Endothelial cell (in vitro differentiated cells): ENCODE data around the gene CKAP2L. TPM values are rescaled to one million over a fixed set of nuclear protein-coding genes. Genes with fewer than 3 reads are reported as not detected.

Source experiments
- DNase-seq: peaks from one replicate; pipeline ENCODE4 v3.0.0; 2021; ENCODE audit warnings: low spot score
- H3K27ac Mint-ChIP-seq: one replicate; pipeline ENCODE4 v1.8.0; 2021; ENCODE audit warnings: mixed read lengths, inconsistent platforms; ENCODE audit not compliant: unreplicated experiment
- H3K27me3 Mint-ChIP-seq: one replicate; pipeline ENCODE4 v1.8.0; 2021; ENCODE audit warnings: mild to moderate bottlenecking, moderate library complexity, mixed read lengths, inconsistent platforms; ENCODE audit not compliant: unreplicated experiment
- H3K36me3 Mint-ChIP-seq: one replicate; pipeline ENCODE4 v1.8.0; 2021; ENCODE audit warnings: mild to moderate bottlenecking, low read depth, mixed read lengths, inconsistent platforms; ENCODE audit not compliant: unreplicated experiment
- H3K4me1 Mint-ChIP-seq: one replicate; pipeline ENCODE4 v1.8.0; 2021; ENCODE audit warnings: mild to moderate bottlenecking, mixed read lengths, inconsistent platforms; ENCODE audit not compliant: unreplicated experiment
- H3K4me3 Mint-ChIP-seq: one replicate; pipeline ENCODE4 v1.8.0; 2021; ENCODE audit warnings: mild to moderate bottlenecking, mixed read lengths, inconsistent platforms; ENCODE audit not compliant: unreplicated experiment
- H3K9me3 Mint-ChIP-seq: one replicate; pipeline ENCODE4 v1.8.0; 2021; ENCODE audit warnings: mixed read lengths, inconsistent platforms; ENCODE audit not compliant: unreplicated experiment
- CTCF ChIP-seq: fragments of 200-600 bp; sonication (generic); IDR thresholded peaks from one replicate; pipeline ENCODE4 v1.5.0; 2021; ENCODE audit warnings: antibody characterized with exemption; ENCODE audit not compliant: unreplicated experiment
- total RNA-seq: library from RNA; stranded (reverse); fragmentation: NEBNext Ultra II Directional; extraction: Animal tissue kit (Norgen Biotek cat#: 25700); gene quantifications from one replicate; pipeline ENCODE4 v1.2.1, GENCODE V29; 2021; ENCODE audit not compliant: unreplicated experiment

The CKAP2L gene
- total RNA-seq, 1 donor from 2014 or later, result 5.5 TPM

GRCh38 chr2:112723995-112724394, 40.4 kb downstream of the CKAP2L start:
- H3K4me3 Mint-ChIP-seq, result no peak overlapping the region

GRCh38 chr2:112723547-112723940, 40.9 kb downstream of the CKAP2L start:
- Mint-ChIP-seq H3K27me3 (peaks cover 8% of the 10 kb centered on the region), H3K9me3 (no peaks in the 10 kb centered on the region), H3K4me3 (no peak overlapping the region), H3K27ac (no peak overlapping the region), H3K36me3 (no peaks in the 10 kb centered on the region), H3K4me1 (peaks cover 16% of the 10 kb centered on the region)
- TF ChIP-seq CTCF, result no peak
- DNase-seq, result no peak

More at GRCh38 chr2:112723995-112724394, 40.4 kb downstream of the CKAP2L start:
- Mint-ChIP-seq H3K36me3 (no peaks in the 10 kb centered on the region), H3K27me3 (peaks cover 8% of the 10 kb centered on the region), H3K4me1 (peaks cover 20% of the 10 kb centered on the region), H3K27ac (no peak overlapping the region), H3K9me3 (no peaks in the 10 kb centered on the region)
- no peak for TF ChIP-seq CTCF
- no peak for DNase-seq

- Mint-ChIP-seq H3K4me3 (no peak overlapping the region), H3K27ac (peak overlapping the region; percentile 21)
Measured at GRCh38 chr2:112722816-112723546, 41.4 kb downstream of the CKAP2L start.

GRCh38 chr2:112721819-112722522, 42.4 kb downstream of the CKAP2L start:
- Mint-ChIP-seq H3K9me3 (no peaks in the 10 kb centered on the region), H3K4me3 (no peak overlapping the region), H3K36me3 (no peaks in the 10 kb centered on the region), H3K27ac (no peak overlapping the region), H3K4me1 (peaks cover 6% of the 10 kb centered on the region), H3K27me3 (peaks cover 5% of the 10 kb centered on the region)
- no peak for DNase-seq
- TF ChIP-seq CTCF, result no peak

More at GRCh38 chr2:112722816-112723546, 41.4 kb downstream of the CKAP2L start:
- Mint-ChIP-seq H3K27me3 (peaks cover 8% of the 10 kb centered on the region), H3K4me1 (peaks cover 10% of the 10 kb centered on the region), H3K36me3 (no peaks in the 10 kb centered on the region), H3K9me3 (no peaks in the 10 kb centered on the region)
- DNase-seq, result no peak
- TF ChIP-seq CTCF, result no peak

- Mint-ChIP-seq H3K27me3 (peaks cover 5% of the 10 kb centered on the region), H3K4me1 (no peaks in the 10 kb centered on the region), H3K9me3 (no peaks in the 10 kb centered on the region), H3K27ac (no peak within 1 kb of the TSS), H3K36me3 (no peaks in the 10 kb centered on the region), H3K4me3 (no peak within 1 kb of the TSS)
- DNase-seq, result no peak
- no peak for TF ChIP-seq CTCF
Measured at GRCh38 chr2:112720785-112721184, 43.6 kb downstream of the CKAP2L start, which contains the start of gene NT5DC4. Gene NT5DC4, plus strand, starts transcription at chr2:112721020. Its CDS starts 60 bp downstream, at chr2:112721080.
